ENCODE results near the gene ABCD3. TPM values are rescaled to one million over a fixed set of nuclear protein-coding genes. Genes with fewer than 3 reads are reported as not detected.

Gene ABCD3
- polyA plus RNA-seq, 1 donor from 2014 or later: 46.4 TPM

- H4K20me1 ChIP-seq (ENCODE audit: insufficient read depth): no peaks in the 10 kb centered on the region
- no peaks in the 10 kb centered on the region for H3K36me3 ChIP-seq (ENCODE audit: insufficient read depth, low read length)
- no peak overlapping the region for H3K4me3 ChIP-seq (ENCODE audit: low read length)
- no peak overlapping the region for H3K27ac ChIP-seq (ENCODE audit: low read length)
- no peaks in the 10 kb centered on the region for H3K9me2 ChIP-seq (ENCODE audit: insufficient read depth, low read length)
- TF ChIP-seq SMC3 (conservative IDR thresholded peaks at IDR 0.05; ENCODE audit: poor library complexity): no peak
- no peak for TF ChIP-seq TAF1 (IDR thresholded peaks at IDR 0.05; ENCODE audit: low read depth)
- TF ChIP-seq EZH2 (IDR thresholded peaks at IDR 0.05; ENCODE audit: borderline replicate concordance, insufficient read depth, low read length, poor library complexity, severe bottlenecking): no peak
- TF ChIP-seq RAD21 (conservative IDR thresholded peaks at IDR 0.05): no peak
- TF ChIP-seq REST (IDR thresholded peaks at IDR 0.05; ENCODE audit: borderline replicate concordance): no peak
- TF ChIP-seq EP300 (conservative IDR thresholded peaks at IDR 0.05; ENCODE audit: poor library complexity, severe bottlenecking): no peak
- TF ChIP-seq, protein P1, sequence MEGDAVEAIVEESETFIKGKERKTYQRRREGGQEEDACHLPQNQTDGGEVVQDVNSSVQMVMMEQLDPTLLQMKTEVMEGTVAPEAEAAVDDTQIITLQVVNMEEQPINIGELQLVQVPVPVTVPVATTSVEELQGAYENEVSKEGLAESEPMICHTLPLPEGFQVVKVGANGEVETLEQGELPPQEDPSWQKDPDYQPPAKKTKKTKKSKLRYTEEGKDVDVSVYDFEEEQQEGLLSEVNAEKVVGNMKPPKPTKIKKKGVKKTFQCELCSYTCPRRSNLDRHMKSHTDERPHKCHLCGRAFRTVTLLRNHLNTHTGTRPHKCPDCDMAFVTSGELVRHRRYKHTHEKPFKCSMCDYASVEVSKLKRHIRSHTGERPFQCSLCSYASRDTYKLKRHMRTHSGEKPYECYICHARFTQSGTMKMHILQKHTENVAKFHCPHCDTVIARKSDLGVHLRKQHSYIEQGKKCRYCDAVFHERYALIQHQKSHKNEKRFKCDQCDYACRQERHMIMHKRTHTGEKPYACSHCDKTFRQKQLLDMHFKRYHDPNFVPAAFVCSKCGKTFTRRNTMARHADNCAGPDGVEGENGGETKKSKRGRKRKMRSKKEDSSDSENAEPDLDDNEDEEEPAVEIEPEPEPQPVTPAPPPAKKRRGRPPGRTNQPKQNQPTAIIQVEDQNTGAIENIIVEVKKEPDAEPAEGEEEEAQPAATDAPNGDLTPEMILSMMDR (IDR thresholded peaks at IDR 0.05; ENCODE audit: poor library complexity, severe bottlenecking): no peak
- no peak for TF ChIP-seq POLR2AphosphoS5 (IDR thresholded peaks at IDR 0.05)
- no peak for TF ChIP-seq MXI1 (conservative IDR thresholded peaks at IDR 0.05; ENCODE audit: poor library complexity, severe bottlenecking)
- no peaks in the 10 kb centered on the region for H3K79me2 ChIP-seq (replicated peaks; ENCODE audit: insufficient read depth, low read length)
- no peaks in the 10 kb centered on the region for H3F3A ChIP-seq (ENCODE audit: insufficient read depth, low read length, poor library complexity, severe bottlenecking)
- no peak overlapping the region for H3K4me2 ChIP-seq (ENCODE audit: low read length)
- no peaks in the 10 kb centered on the region for H3K9me3 ChIP-seq (ENCODE audit: low read length)
- no peak overlapping the region for H3K9ac ChIP-seq (ENCODE audit: low read length)
- H2AFZ ChIP-seq (ENCODE audit: low read depth, low read length): no peak overlapping the region
- H3K27me3 ChIP-seq (ENCODE audit: insufficient read depth, low read depth, low read length): no peaks in the 10 kb centered on the region
These were observed 113.5 kb downstream of the ABCD3 start for GRCh38 chr1:94531664-94532063.

DNA sequence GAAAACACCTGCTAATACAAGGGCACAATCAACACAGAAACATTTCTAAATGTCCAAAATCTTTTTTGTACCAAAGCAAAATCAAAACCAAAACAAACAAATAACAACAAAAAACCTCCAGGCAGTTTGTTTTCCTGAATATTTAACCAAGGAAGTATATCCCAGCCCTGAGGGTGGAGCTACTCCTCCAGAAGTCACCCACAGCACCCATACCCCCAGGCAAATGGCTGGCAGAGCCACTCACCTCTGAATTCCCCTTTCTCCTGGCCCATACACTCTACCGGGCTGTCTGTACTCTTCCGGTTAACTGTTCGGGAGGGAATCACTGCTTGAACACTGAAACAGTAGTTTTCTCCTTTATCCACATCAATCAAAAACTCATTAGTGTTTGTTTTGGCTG is 113.9 kb downstream of the ABCD3 start:
- Histone ChIP-seq H2AFZ (ENCODE audit: low read depth, low read length) (no peak overlapping the region), H3K27ac (ENCODE audit: low read length) (no peak overlapping the region), H3F3A (ENCODE audit: insufficient read depth, low read length, poor library complexity, severe bottlenecking) (no peaks in the 10 kb centered on the region), H4K20me1 (ENCODE audit: insufficient read depth) (no peaks in the 10 kb centered on the region), H3K9me2 (ENCODE audit: insufficient read depth, low read length) (no peaks in the 10 kb centered on the region), H3K9ac (ENCODE audit: low read length) (no peak overlapping the region), H3K4me3 (ENCODE audit: low read length) (no peak overlapping the region), H3K79me2 (replicated peaks; ENCODE audit: insufficient read depth, low read length) (no peaks in the 10 kb centered on the region), H3K27me3 (ENCODE audit: insufficient read depth, low read depth, low read length) (no peaks in the 10 kb centered on the region), H3K36me3 (ENCODE audit: insufficient read depth, low read length) (no peaks in the 10 kb centered on the region), H3K9me3 (ENCODE audit: low read length) (no peaks in the 10 kb centered on the region), H3K4me2 (ENCODE audit: low read length) (no peak overlapping the region)
- TF ChIP-seq SMC3 (conservative IDR thresholded peaks at IDR 0.05; ENCODE audit: poor library complexity): no peak
- no peak for TF ChIP-seq TAF1 (IDR thresholded peaks at IDR 0.05; ENCODE audit: low read depth)
- TF ChIP-seq MXI1 (conservative IDR thresholded peaks at IDR 0.05; ENCODE audit: poor library complexity, severe bottlenecking): no peak
- TF ChIP-seq EZH2 (IDR thresholded peaks at IDR 0.05; ENCODE audit: borderline replicate concordance, insufficient read depth, low read length, poor library complexity, severe bottlenecking): no peak
- TF ChIP-seq, protein P1 (IDR thresholded peaks at IDR 0.05; ENCODE audit: poor library complexity, severe bottlenecking): no peak
- TF ChIP-seq EP300 (conservative IDR thresholded peaks at IDR 0.05; ENCODE audit: poor library complexity, severe bottlenecking): no peak
- no peak for TF ChIP-seq RAD21 (conservative IDR thresholded peaks at IDR 0.05)
- no peak for TF ChIP-seq REST (IDR thresholded peaks at IDR 0.05; ENCODE audit: borderline replicate concordance)
- TF ChIP-seq POLR2AphosphoS5 (IDR thresholded peaks at IDR 0.05): no peak
